Astrocyte of the spinal cord (primary cell): Measurements from ENCODE around the gene TIGIT.

Experiments used
- DNase-seq: peaks from one replicate; pipeline ENCODE4 v3.0.0; 2011; ENCODE audit warnings: low read depth, low spot score
- H3K4me3 ChIP-seq: 2 replicates; pipeline ENCODE4 v1.5.1; 2011; ENCODE audit warnings: low read depth, mild to moderate bottlenecking, low read length, moderate library complexity
- CTCF ChIP-seq: IDR thresholded peaks from 2 replicates; pipeline ENCODE4 v1.5.1; 2012; ENCODE audit warnings: low read depth, mild to moderate bottlenecking, low read length, inconsistent platforms
- in situ Hi-C: cut with HindIII; loops from 2 replicates; pipeline ENCODE4 v1.10.0; 2017; ENCODE audit warnings: low sequenced_read_pairs

Gene TIGIT

DNA sequence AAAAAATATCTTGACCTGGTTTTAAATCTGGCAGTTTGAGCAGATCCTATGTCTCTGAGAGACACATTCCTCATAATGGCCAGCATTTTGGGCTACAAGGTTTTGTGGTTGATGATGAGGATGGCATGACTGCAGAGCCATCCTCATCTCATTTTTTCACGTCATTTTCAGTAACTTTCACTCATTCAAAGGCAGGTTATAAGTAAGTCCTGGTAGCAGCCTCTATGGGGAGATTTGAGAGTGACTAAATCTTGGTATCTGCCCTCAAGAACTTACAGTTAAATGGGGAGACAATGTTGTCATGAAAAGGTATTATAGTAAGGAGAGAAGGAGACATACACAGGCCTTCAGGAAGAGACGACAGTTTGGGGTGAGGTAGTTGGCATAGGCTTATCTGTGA lies 14.5 kb downstream of the TIGIT start:
- H3K4me3 ChIP-seq = no peak overlapping the region
- no peak for DNase-seq
- in situ Hi-C loops = no loop called here
- no peak for TF ChIP-seq CTCF

DNA sequence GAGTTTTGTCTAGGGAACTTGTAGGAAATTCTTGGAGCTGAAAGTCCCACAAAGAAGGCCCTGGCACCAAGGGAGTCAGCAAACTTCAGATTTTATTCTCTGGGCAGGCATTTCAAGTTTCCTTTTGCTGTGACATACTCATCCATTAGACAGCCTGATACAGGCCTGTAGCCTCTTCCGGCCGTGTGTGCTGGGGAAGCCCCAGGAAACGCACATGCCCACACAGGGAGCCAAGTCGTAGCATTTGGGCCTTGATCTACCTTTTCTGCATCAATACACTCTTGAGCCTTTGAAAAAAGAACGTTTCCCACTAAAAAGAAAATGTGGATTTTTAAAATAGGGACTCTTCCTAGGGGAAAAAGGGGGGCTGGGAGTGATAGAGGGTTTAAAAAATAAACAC lies 15.0 kb downstream of the TIGIT start:
- no peak overlapping the region for H3K4me3 ChIP-seq
- TF ChIP-seq CTCF = no peak
- in situ Hi-C loops = no loop called here
- no peak for DNase-seq

DNA sequence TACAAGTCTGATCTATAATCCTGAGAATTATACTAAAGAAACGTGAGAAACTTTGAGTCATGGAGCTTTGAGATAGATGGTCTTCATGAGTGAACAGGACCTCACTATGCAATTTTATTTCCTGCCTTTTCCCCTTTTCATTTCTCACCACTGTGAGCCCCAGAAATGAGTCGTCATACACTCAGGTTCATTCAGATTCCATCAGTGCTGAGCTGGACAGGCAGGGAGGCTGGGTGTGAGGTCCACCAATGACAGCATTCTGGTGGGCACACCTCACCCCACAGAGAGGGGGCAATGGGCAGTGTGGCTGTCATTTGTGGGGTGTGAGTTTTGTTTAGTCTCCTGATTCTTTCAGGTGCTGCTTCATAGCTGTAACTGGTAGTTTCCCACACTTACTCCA lies 16.9 kb downstream of the TIGIT start:
- in situ Hi-C loops = no loop called here
- DNase-seq = no peak
- H3K4me3 ChIP-seq = no peak overlapping the region
- no peak for TF ChIP-seq CTCF

GRCh38 chr3:114313426-114313825 lies 19.6 kb downstream of the TIGIT start:
- no peak overlapping the region for H3K4me3 ChIP-seq
- in situ Hi-C loops = no loop called here
- TF ChIP-seq CTCF = no peak
- DNase-seq = no peak

GRCh38 chr3:114314282-114314681 lies 20.5 kb downstream of the TIGIT start:
- no peak for DNase-seq
- H3K4me3 ChIP-seq = no peak overlapping the region
- TF ChIP-seq CTCF = no peak
- in situ Hi-C loops = no loop called here

- in situ Hi-C loops = no loop called here
- no peak overlapping the region for H3K4me3 ChIP-seq
- DNase-seq = no peak
- no peak for TF ChIP-seq CTCF
Observed at GRCh38 chr3:114318295-114318694, 24.5 kb downstream of the TIGIT start.

DNA sequence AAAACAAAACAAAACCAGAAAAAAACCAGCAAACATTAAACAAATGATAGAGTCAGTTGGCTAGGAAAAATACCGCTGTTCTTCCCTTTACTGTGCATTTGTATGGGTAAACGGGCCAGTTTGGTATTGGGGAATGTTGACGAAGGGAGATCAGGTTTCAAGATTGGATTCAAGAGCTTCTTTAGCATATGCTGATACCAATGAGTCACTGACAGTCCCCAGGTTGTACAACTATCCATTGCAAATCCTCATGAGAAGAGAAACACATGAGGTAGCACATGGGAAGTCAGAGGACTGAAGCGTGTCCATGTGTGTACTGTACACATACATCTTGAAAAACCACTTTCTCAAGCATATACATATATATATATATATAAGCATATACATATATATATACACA lies 25.6 kb downstream of the TIGIT start:
- no peak overlapping the region for H3K4me3 ChIP-seq
- in situ Hi-C loops = no loop called here
- DNase-seq = peak; percentile 67
- TF ChIP-seq CTCF = no peak
